ENCODE results near the gene SKI.

Gene SKI

GRCh38 chr1:2249559-2249906, 21.4 kb downstream of the SKI start:
- Histone ChIP-seq H3K4me3 (no peak overlapping the region), H3K9ac (ENCODE audit: insufficient read length) (no peak overlapping the region), H3K27ac (no peak overlapping the region), H3K36me3 (ENCODE audit: insufficient read depth, low read length) (peaks cover 12% of the 10 kb centered on the region; the same call in 1 of the 2 replicates), H3K9me3 (ENCODE audit: low read depth, low read length) (no peaks in the 10 kb centered on the region)
- TF ChIP-seq FOXP2 (optimal IDR thresholded peaks at IDR 0.05; ENCODE audit: control extremely low read depth, extremely low read length, insufficient read depth) = no peak
- TF ChIP-seq POLR2AphosphoS5 (IDR thresholded peaks at IDR 0.05; ENCODE audit: borderline replicate concordance, low read depth, low read length) = no peak
- no peak for TF ChIP-seq EZH2 (IDR thresholded peaks at IDR 0.05)
- no peak for DNase-seq (ENCODE audit: low read depth, low spot score)

- peaks cover 1% of the 10 kb centered on the region; the same call in 1 of the 2 replicates for H3K9me3 ChIP-seq (ENCODE audit: low read depth, low read length)
- H3K36me3 ChIP-seq (ENCODE audit: insufficient read depth, low read length) = peaks cover 13% of the 10 kb centered on the region; the same call in 1 of the 2 replicates
- DNase-seq (ENCODE audit: low read depth, low spot score) = no peak
- H3K4me3 ChIP-seq = no peak overlapping the region
- no peak overlapping the region for H3K9ac ChIP-seq (ENCODE audit: insufficient read length)
- no peak overlapping the region for H3K27ac ChIP-seq
- TF ChIP-seq FOXP2 (optimal IDR thresholded peaks at IDR 0.05; ENCODE audit: control extremely low read depth, extremely low read length, insufficient read depth) (no peak), POLR2AphosphoS5 (IDR thresholded peaks at IDR 0.05; ENCODE audit: borderline replicate concordance, low read depth, low read length) (no peak)
Observed at GRCh38 chr1:2250721-2251281, 22.7 kb downstream of the SKI start.

- peaks cover 3% of the 10 kb centered on the region; the same call in 1 of the 2 replicates for H3K9me3 ChIP-seq (ENCODE audit: low read depth, low read length)
- DNase-seq (ENCODE audit: low read depth, low spot score) = no peak
- H3K36me3 ChIP-seq (ENCODE audit: insufficient read depth, low read length) = peaks cover 13% of the 10 kb centered on the region; the same call in 1 of the 2 replicates
- TF ChIP-seq POLR2AphosphoS5 (IDR thresholded peaks at IDR 0.05; ENCODE audit: borderline replicate concordance, low read depth, low read length) (no peak), EZH2 (IDR thresholded peaks at IDR 0.05) (no peak), FOXP2 (optimal IDR thresholded peaks at IDR 0.05; ENCODE audit: control extremely low read depth, extremely low read length, insufficient read depth) (no peak)
- no peak overlapping the region for H3K27ac ChIP-seq
- H3K4me3 ChIP-seq = no peak overlapping the region
- no peak overlapping the region for H3K9ac ChIP-seq (ENCODE audit: insufficient read length)
Observed at GRCh38 chr1:2251363-2251762, 23.2 kb downstream of the SKI start.

- DNase-seq (ENCODE audit: low read depth, low spot score) = no peak
- Histone ChIP-seq H3K9me3 (ENCODE audit: low read depth, low read length) (peaks cover 3% of the 10 kb centered on the region; the same call in 1 of the 2 replicates), H3K27ac (no peak overlapping the region), H3K9ac (ENCODE audit: insufficient read length) (no peak overlapping the region), H3K4me3 (no peak overlapping the region), H3K36me3 (ENCODE audit: insufficient read depth, low read length) (peaks cover 13% of the 10 kb centered on the region; the same call in 1 of the 2 replicates)
- TF ChIP-seq EZH2 (IDR thresholded peaks at IDR 0.05) = no peak
- no peak for TF ChIP-seq POLR2AphosphoS5 (IDR thresholded peaks at IDR 0.05; ENCODE audit: borderline replicate concordance, low read depth, low read length)
- no peak for TF ChIP-seq FOXP2 (optimal IDR thresholded peaks at IDR 0.05; ENCODE audit: control extremely low read depth, extremely low read length, insufficient read depth)
Observed at GRCh38 chr1:2251786-2252185, 23.7 kb downstream of the SKI start.

- DNase-seq (ENCODE audit: low read depth, low spot score) = no peak
- Histone ChIP-seq H3K36me3 (ENCODE audit: insufficient read depth, low read length) (peaks cover 13% of the 10 kb centered on the region; the same call in 1 of the 2 replicates), H3K9me3 (ENCODE audit: low read depth, low read length) (peaks cover 3% of the 10 kb centered on the region; the same call in 1 of the 2 replicates), H3K9ac (ENCODE audit: insufficient read length) (no peak overlapping the region), H3K4me3 (no peak overlapping the region), H3K27ac (no peak overlapping the region)
- TF ChIP-seq POLR2AphosphoS5 (IDR thresholded peaks at IDR 0.05; ENCODE audit: borderline replicate concordance, low read depth, low read length) (no peak), FOXP2 (optimal IDR thresholded peaks at IDR 0.05; ENCODE audit: control extremely low read depth, extremely low read length, insufficient read depth) (no peak), EZH2 (IDR thresholded peaks at IDR 0.05) (no peak)
Observed at GRCh38 chr1:2252423-2252822, 24.3 kb downstream of the SKI start.

- no peak for DNase-seq (ENCODE audit: low read depth, low spot score)
- H3K9ac ChIP-seq (ENCODE audit: insufficient read length) = no peak overlapping the region
- H3K36me3 ChIP-seq (ENCODE audit: insufficient read depth, low read length) = peaks cover 13% of the 10 kb centered on the region; the same call in 1 of the 2 replicates
- peaks cover 3% of the 10 kb centered on the region; the same call in 1 of the 2 replicates for H3K9me3 ChIP-seq (ENCODE audit: low read depth, low read length)
- no peak overlapping the region for H3K27ac ChIP-seq
- TF ChIP-seq EZH2 (IDR thresholded peaks at IDR 0.05) = no peak
- no peak for TF ChIP-seq FOXP2 (optimal IDR thresholded peaks at IDR 0.05; ENCODE audit: control extremely low read depth, extremely low read length, insufficient read depth)
- no peak for TF ChIP-seq POLR2AphosphoS5 (IDR thresholded peaks at IDR 0.05; ENCODE audit: borderline replicate concordance, low read depth, low read length)
- H3K4me3 ChIP-seq = no peak overlapping the region
Observed at GRCh38 chr1:2253036-2253796, 25.1 kb downstream of the SKI start.

GRCh38 chr1:2253797-2254480, 25.8 kb downstream of the SKI start:
- no peak overlapping the region for H3K4me3 ChIP-seq
- H3K27ac ChIP-seq = no peak overlapping the region
- H3K9me3 ChIP-seq (ENCODE audit: low read depth, low read length) = peaks cover 3% of the 10 kb centered on the region; the same call in 1 of the 2 replicates
- H3K9ac ChIP-seq (ENCODE audit: insufficient read length) = no peak overlapping the region
- TF ChIP-seq POLR2AphosphoS5 (IDR thresholded peaks at IDR 0.05; ENCODE audit: borderline replicate concordance, low read depth, low read length) = no peak
- TF ChIP-seq FOXP2 (optimal IDR thresholded peaks at IDR 0.05; ENCODE audit: control extremely low read depth, extremely low read length, insufficient read depth) = no peak
- no peak for TF ChIP-seq EZH2 (IDR thresholded peaks at IDR 0.05)
- no peak for DNase-seq (ENCODE audit: low read depth, low spot score)
- H3K36me3 ChIP-seq (ENCODE audit: insufficient read depth, low read length) = peaks cover 13% of the 10 kb centered on the region; the same call in 1 of the 2 replicates

GRCh38 chr1:2255047-2255419, 26.9 kb downstream of the SKI start:
- Histone ChIP-seq H3K9me3 (ENCODE audit: low read depth, low read length) (peaks cover 3% of the 10 kb centered on the region; the same call in 1 of the 2 replicates), H3K27ac (peak overlapping the region; percentile 94), H3K4me3 (0 out of 2 replicates have a peak overlapping the region, but pooled peaks have one; percentile 25)

More at GRCh38 chr1:2255047-2255419, 26.9 kb downstream of the SKI start:
- no peak overlapping the region for H3K9ac ChIP-seq (ENCODE audit: insufficient read length)
- peaks cover 13% of the 10 kb centered on the region; the same call in 1 of the 2 replicates for H3K36me3 ChIP-seq (ENCODE audit: insufficient read depth, low read length)
- TF ChIP-seq FOXP2 (optimal IDR thresholded peaks at IDR 0.05; ENCODE audit: control extremely low read depth, extremely low read length, insufficient read depth) (no peak), EZH2 (IDR thresholded peaks at IDR 0.05) (no peak), POLR2AphosphoS5 (IDR thresholded peaks at IDR 0.05; ENCODE audit: borderline replicate concordance, low read depth, low read length) (no peak)
- no peak for DNase-seq (ENCODE audit: low read depth, low spot score)

Data from SK-N-MC (cell line).